ENCODE measurements around the gene ARPP21.

The ARPP21 gene

DNA sequence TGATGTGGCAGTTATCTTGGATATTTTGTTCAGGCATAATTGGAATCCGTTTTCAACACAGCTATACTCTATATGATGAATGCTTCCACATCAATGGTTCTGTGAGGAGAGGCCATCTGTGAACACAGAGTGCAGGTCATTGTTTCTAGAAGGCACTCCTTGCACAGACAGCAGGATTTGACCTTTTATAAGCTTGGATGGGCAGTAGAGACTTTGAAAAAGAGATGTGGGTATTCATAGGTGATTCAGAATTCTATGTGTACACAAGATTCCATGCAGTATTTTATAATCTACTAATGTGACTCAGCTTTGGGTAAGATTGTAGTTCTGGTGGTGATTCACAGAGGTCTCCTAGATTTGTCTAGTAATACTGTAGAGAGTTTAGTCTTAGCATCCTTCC is 12.5 kb downstream of the ARPP21 start:
- Histone ChIP-seq H3K27me3 (ENCODE audit: control insufficient read depth in 5 of 5, insufficient read depth in 4 of 5, low read length in 5 of 5) (no peaks in the 10 kb centered on the region), H3K36me3 (ENCODE audit: control insufficient read depth in 5 of 5, insufficient read depth in 5 of 5, low read length in 5 of 5) (no peaks in the 10 kb centered on the region), H3K4me1 (ENCODE audit: control insufficient read depth in 5 of 5, insufficient read depth in 5 of 5, low read length in 5 of 5) (no peaks in the 10 kb centered on the region), H3K9ac (ENCODE audit: low read length in 5 of 5) (no peak overlapping the region), H3K9me3 (ENCODE audit: control insufficient read depth in 5 of 5, low read length in 5 of 5) (no peaks in the 10 kb centered on the region), H3K27ac (ENCODE audit: low read depth, low read length) (no peak overlapping the region), H3K4me3 (ENCODE audit: low read depth in 1 of 5, low read length in 5 of 5) (no peak overlapping the region)

DNA sequence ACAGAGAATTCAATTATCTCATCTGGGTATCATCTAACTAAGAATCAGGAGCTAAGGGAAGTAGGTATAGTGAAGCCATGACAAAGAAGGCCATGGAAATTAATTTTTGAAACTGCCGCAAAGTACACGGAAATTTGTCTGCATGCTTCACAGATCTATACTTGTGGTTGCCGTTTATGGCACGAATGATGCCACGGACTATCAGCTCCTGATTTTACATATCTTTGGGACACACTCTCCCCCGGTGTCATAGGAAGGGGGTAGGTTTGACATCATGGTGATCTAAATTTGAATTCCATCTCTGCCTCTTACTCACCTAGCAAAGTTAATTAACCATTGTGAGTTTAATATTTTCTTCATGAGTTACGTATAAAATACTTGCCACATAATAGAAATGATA is 14.0 kb downstream of the ARPP21 start:
- no peak overlapping the region for H3K9ac ChIP-seq (ENCODE audit: low read length in 5 of 5)
- H3K4me1 ChIP-seq (ENCODE audit: control insufficient read depth in 5 of 5, insufficient read depth in 5 of 5, low read length in 5 of 5) = no peaks in the 10 kb centered on the region
- H3K36me3 ChIP-seq (ENCODE audit: control insufficient read depth in 5 of 5, insufficient read depth in 5 of 5, low read length in 5 of 5) = no peaks in the 10 kb centered on the region
- H3K4me3 ChIP-seq (ENCODE audit: low read depth in 1 of 5, low read length in 5 of 5) = no peak overlapping the region
- H3K9me3 ChIP-seq (ENCODE audit: control insufficient read depth in 5 of 5, low read length in 5 of 5) = no peaks in the 10 kb centered on the region
- H3K27ac ChIP-seq (ENCODE audit: low read depth, low read length) = no peak overlapping the region
- no peaks in the 10 kb centered on the region for H3K27me3 ChIP-seq (ENCODE audit: control insufficient read depth in 5 of 5, insufficient read depth in 4 of 5, low read length in 5 of 5)

DNA sequence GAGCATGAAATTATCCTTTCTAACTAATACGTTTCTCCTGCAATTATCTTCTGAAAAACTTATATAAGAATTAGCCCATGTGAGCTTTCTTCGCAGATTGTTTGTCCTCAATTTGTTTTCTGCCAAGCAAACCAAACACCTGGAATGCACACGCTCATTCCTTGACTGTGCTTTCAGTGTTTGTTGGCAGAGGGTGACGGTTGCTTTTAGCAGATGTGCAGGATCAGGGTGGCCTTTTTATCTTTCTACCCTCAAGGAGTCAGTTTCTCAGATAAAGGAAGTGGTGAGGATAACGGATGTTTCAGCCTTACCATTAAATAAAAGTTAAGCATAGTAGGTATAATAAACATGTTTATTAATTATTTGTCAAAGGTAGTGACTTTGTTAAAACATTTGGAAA is 15.2 kb downstream of the ARPP21 start:
- Histone ChIP-seq H3K27ac (ENCODE audit: low read depth, low read length) (no peak overlapping the region), H3K4me1 (ENCODE audit: control insufficient read depth in 5 of 5, insufficient read depth in 5 of 5, low read length in 5 of 5) (no peaks in the 10 kb centered on the region), H3K27me3 (ENCODE audit: control insufficient read depth in 5 of 5, insufficient read depth in 4 of 5, low read length in 5 of 5) (no peaks in the 10 kb centered on the region), H3K4me3 (ENCODE audit: low read depth in 1 of 5, low read length in 5 of 5) (no peak overlapping the region), H3K9me3 (ENCODE audit: control insufficient read depth in 5 of 5, low read length in 5 of 5) (no peaks in the 10 kb centered on the region), H3K36me3 (ENCODE audit: control insufficient read depth in 5 of 5, insufficient read depth in 5 of 5, low read length in 5 of 5) (no peaks in the 10 kb centered on the region), H3K9ac (ENCODE audit: low read length in 5 of 5) (no peak overlapping the region)

DNA sequence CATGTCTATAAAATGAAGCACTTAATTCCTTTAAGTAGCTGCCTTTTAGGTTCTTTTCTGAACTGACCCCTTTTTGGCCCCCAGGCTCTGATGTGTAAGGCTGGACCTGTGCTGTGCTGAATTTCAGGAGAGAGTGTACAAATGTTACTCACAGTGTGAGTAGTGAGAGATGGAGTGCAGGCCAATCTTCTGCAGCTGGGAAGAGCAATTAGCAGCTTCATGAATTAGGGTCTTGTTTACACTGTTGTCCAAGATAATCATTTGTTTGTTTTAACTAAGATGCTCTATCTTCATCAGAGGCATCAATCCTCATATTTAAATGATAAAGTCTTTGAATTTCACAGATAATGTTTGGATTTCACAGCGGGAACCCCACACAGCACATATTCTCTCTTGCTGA is 19.4 kb downstream of the ARPP21 start:
- H3K9me3 ChIP-seq (ENCODE audit: control insufficient read depth in 5 of 5, low read length in 5 of 5) = no peaks in the 10 kb centered on the region
- H3K36me3 ChIP-seq (ENCODE audit: control insufficient read depth in 5 of 5, insufficient read depth in 5 of 5, low read length in 5 of 5) = no peaks in the 10 kb centered on the region
- no peak overlapping the region for H3K9ac ChIP-seq (ENCODE audit: low read length in 5 of 5)
- no peaks in the 10 kb centered on the region for H3K27me3 ChIP-seq (ENCODE audit: control insufficient read depth in 5 of 5, insufficient read depth in 4 of 5, low read length in 5 of 5)
- no peak overlapping the region for H3K4me3 ChIP-seq (ENCODE audit: low read depth in 1 of 5, low read length in 5 of 5)
- no peak overlapping the region for H3K27ac ChIP-seq (ENCODE audit: low read depth, low read length)
- H3K4me1 ChIP-seq (ENCODE audit: control insufficient read depth in 5 of 5, insufficient read depth in 5 of 5, low read length in 5 of 5) = no peaks in the 10 kb centered on the region

DNA sequence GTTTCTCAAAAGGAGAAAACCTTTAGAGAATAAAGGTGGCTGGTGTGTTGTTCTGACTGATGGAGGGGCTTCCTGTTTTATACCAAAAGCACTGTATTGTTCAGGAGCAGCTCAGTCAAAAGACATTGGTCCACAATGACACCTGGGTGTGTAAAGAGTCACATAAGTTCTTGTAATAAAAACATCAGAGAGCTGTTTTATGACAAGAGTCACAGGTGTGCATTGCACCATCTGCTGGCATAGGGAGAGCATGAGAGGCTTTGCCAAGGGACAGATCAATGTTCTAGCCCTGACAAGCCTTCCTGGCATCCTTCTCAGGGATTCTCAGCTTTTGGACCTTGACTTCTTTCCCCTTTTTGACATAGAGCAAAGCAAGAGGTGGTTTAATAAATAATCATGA is 20.4 kb downstream of the ARPP21 start:
- H3K36me3 ChIP-seq (ENCODE audit: control insufficient read depth in 5 of 5, insufficient read depth in 5 of 5, low read length in 5 of 5) = no peaks in the 10 kb centered on the region
- H3K4me3 ChIP-seq (ENCODE audit: low read depth in 1 of 5, low read length in 5 of 5) = no peak overlapping the region
- H3K9ac ChIP-seq (ENCODE audit: low read length in 5 of 5) = no peak overlapping the region
- no peak overlapping the region for H3K27ac ChIP-seq (ENCODE audit: low read depth, low read length)
- no peaks in the 10 kb centered on the region for H3K9me3 ChIP-seq (ENCODE audit: control insufficient read depth in 5 of 5, low read length in 5 of 5)
- H3K4me1 ChIP-seq (ENCODE audit: control insufficient read depth in 5 of 5, insufficient read depth in 5 of 5, low read length in 5 of 5) = peaks cover 0 to 6% (median 5%) of the 10 kb centered on the region in 5 donors
- no peaks in the 10 kb centered on the region for H3K27me3 ChIP-seq (ENCODE audit: control insufficient read depth in 5 of 5, insufficient read depth in 4 of 5, low read length in 5 of 5)

DNA sequence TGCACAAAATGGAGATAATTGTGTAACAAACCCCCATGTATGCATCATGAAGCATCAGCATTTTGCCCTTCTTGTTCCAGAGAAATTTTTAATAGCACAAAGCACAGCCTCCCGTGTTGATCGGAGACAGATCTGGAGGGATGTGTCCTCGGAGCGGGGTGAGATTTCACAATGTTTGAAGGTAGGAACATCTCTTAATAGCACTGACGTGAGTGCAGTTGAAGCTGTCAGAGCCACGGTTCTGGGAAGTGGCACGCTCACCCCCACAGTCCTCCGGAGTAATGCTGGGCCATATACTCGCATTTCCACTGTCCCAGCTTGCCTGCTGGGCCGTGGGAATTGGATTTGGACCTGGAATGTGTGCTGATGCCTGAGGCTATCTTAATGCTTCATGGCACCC is 24.1 kb downstream of the ARPP21 start:
- Histone ChIP-seq H3K36me3 (ENCODE audit: control insufficient read depth in 5 of 5, insufficient read depth in 5 of 5, low read length in 5 of 5) (no peaks in the 10 kb centered on the region), H3K9me3 (ENCODE audit: control insufficient read depth in 5 of 5, low read length in 5 of 5) (no peaks in the 10 kb centered on the region), H3K9ac (ENCODE audit: low read length in 5 of 5) (no peak overlapping the region), H3K27ac (ENCODE audit: low read depth, low read length) (no peak overlapping the region), H3K4me1 (ENCODE audit: control insufficient read depth in 5 of 5, insufficient read depth in 5 of 5, low read length in 5 of 5) (peaks cover 0 to 17% (median 11%) of the 10 kb centered on the region in 5 donors), H3K4me3 (ENCODE audit: low read depth in 1 of 5, low read length in 5 of 5) (no peak overlapping the region), H3K27me3 (ENCODE audit: control insufficient read depth in 5 of 5, insufficient read depth in 4 of 5, low read length in 5 of 5) (no peaks in the 10 kb centered on the region)

DNA sequence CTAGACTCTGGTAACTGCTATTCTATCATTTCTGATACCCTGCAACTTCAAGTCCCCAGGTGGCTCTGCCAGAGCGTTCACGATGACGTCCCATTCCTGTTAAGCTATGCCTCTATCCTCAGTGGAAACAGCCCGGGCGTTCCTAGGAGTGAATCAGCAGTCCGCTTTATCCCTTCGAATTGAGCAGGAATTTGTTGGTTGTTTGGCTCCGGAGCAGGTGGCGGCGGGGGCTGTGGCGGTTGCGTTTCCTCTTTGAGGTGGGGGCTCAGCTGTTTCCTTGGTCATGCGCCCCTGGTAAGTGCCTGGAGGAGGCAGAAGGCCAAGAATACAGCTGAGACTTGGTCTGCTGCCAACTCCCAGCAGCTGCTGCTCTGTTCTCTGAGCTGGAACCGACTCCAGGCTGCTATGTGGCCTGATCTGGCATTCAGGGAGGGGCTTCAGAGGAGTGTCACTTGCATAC is 25.2 kb downstream of the ARPP21 start:
- Histone ChIP-seq H3K27ac (ENCODE audit: low read depth, low read length) (no peak overlapping the region), H3K27me3 (ENCODE audit: control insufficient read depth in 5 of 5, insufficient read depth in 4 of 5, low read length in 5 of 5) (no peaks in the 10 kb centered on the region), H3K36me3 (ENCODE audit: control insufficient read depth in 5 of 5, insufficient read depth in 5 of 5, low read length in 5 of 5) (no peaks in the 10 kb centered on the region), H3K4me3 (ENCODE audit: low read depth in 1 of 5, low read length in 5 of 5) (peak overlapping the region; percentile 39 to 58 (median 47)), H3K4me1 (ENCODE audit: control insufficient read depth in 5 of 5, insufficient read depth in 5 of 5, low read length in 5 of 5) (peaks cover 0 to 17% (median 11%) of the 10 kb centered on the region in 5 donors), H3K9ac (ENCODE audit: low read length in 5 of 5) (peak overlapping the region in 1 of 5 donors; percentile 33), H3K9me3 (ENCODE audit: control insufficient read depth in 5 of 5, low read length in 5 of 5) (no peaks in the 10 kb centered on the region)

DNA sequence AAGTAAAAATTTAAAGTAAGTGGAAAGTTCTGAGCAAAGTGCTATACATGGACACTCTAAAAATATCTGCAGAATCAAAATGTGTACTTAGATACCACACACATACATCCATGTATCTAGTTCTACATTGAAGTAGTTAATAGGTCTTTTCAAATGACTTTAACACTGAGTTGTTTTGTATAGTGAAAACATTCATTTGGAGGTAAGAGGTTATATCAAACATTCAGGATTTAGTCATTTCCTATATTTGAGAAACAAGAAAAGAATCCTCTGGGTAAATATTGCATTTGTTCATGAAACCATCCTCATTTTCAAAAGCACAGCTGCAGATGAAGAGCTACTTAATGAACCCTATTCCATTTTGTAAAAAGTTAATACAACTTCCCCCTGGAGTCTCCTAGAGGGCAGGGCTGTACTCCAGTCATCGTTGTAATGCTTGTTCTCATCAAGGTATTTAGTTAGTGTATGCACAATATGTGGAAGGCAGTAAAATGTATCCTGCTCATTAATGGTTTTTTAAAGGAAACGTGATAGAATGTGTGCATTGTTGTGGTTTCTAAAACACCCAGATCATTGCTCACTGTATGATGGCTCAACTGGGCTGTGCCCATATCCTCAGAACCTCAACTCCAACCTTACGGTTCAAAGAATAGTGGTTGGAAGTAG is 26.2 kb downstream of the ARPP21 start:
- Histone ChIP-seq H3K4me3 (ENCODE audit: low read depth in 1 of 5, low read length in 5 of 5) (no peak overlapping the region), H3K27ac (ENCODE audit: low read depth, low read length) (no peak overlapping the region), H3K36me3 (ENCODE audit: control insufficient read depth in 5 of 5, insufficient read depth in 5 of 5, low read length in 5 of 5) (no peaks in the 10 kb centered on the region), H3K4me1 (ENCODE audit: control insufficient read depth in 5 of 5, insufficient read depth in 5 of 5, low read length in 5 of 5) (peaks cover 0 to 17% (median 11%) of the 10 kb centered on the region in 5 donors), H3K9ac (ENCODE audit: low read length in 5 of 5) (no peak overlapping the region), H3K27me3 (ENCODE audit: control insufficient read depth in 5 of 5, insufficient read depth in 4 of 5, low read length in 5 of 5) (no peaks in the 10 kb centered on the region), H3K9me3 (ENCODE audit: control insufficient read depth in 5 of 5, low read length in 5 of 5) (no peaks in the 10 kb centered on the region)

DNA sequence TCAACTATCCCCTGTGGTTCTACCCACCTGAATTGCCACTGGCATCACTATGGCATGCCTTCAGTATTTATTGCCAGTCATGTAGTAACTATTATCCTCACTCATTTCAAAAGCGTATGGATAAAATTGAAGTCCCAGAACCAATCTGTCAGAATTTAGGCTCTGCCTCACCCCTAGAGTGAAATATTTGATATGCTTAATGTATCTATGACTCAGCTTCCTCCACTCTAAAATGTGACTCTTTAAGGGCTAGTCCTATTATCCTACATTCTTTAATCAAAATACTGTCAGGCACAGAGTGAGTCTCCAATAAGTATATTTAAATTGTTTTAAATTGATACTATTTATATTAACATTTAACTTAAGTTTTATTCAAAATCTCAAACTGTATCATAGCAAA is 27.6 kb downstream of the ARPP21 start:
- Histone ChIP-seq H3K4me1 (ENCODE audit: control insufficient read depth in 5 of 5, insufficient read depth in 5 of 5, low read length in 5 of 5) (peaks cover 0 to 17% (median 11%) of the 10 kb centered on the region in 5 donors), H3K9ac (ENCODE audit: low read length in 5 of 5) (no peak overlapping the region), H3K9me3 (ENCODE audit: control insufficient read depth in 5 of 5, low read length in 5 of 5) (no peaks in the 10 kb centered on the region), H3K4me3 (ENCODE audit: low read depth in 1 of 5, low read length in 5 of 5) (no peak overlapping the region), H3K27me3 (ENCODE audit: control insufficient read depth in 5 of 5, insufficient read depth in 4 of 5, low read length in 5 of 5) (no peaks in the 10 kb centered on the region), H3K27ac (ENCODE audit: low read depth, low read length) (no peak overlapping the region), H3K36me3 (ENCODE audit: control insufficient read depth in 5 of 5, insufficient read depth in 5 of 5, low read length in 5 of 5) (no peaks in the 10 kb centered on the region)

DNA sequence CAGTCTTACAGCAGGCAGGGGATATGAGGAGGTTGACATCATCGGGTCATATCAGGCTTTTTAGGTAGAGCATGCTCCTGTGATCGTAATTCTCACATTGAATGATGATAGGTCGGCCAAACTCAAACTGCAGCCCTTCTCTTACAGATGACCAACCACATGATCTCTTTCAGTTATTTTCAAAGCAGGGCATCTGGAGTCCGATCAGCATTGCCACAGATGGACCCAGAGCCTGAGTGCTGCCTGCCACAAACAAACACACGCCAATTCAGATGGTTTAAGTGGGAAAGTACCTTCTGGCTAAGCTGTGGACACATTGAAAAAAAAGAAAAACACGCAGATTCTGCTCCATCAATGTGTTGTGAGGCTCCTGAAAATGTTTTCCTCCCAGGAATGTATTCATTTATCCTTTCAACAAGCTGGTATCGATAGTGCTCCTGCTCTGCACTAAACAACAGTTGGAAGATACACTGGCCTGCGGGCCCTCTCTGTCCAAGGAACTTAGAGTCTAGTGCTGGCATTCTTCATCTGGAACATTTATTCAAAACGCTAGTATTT is 31.2 kb downstream of the ARPP21 start:
- Histone ChIP-seq H3K9me3 (ENCODE audit: control insufficient read depth in 5 of 5, low read length in 5 of 5) (no peaks in the 10 kb centered on the region), H3K36me3 (ENCODE audit: control insufficient read depth in 5 of 5, insufficient read depth in 5 of 5, low read length in 5 of 5) (no peaks in the 10 kb centered on the region), H3K9ac (ENCODE audit: low read length in 5 of 5) (no peak overlapping the region), H3K4me3 (ENCODE audit: low read depth in 1 of 5, low read length in 5 of 5) (no peak overlapping the region), H3K27me3 (ENCODE audit: control insufficient read depth in 5 of 5, insufficient read depth in 4 of 5, low read length in 5 of 5) (no peaks in the 10 kb centered on the region), H3K27ac (ENCODE audit: low read depth, low read length) (no peak overlapping the region), H3K4me1 (ENCODE audit: control insufficient read depth in 5 of 5, insufficient read depth in 5 of 5, low read length in 5 of 5) (peaks cover 0 to 5% (median 0%) of the 10 kb centered on the region in 5 donors)
